DOHH2 (cell line): ENCODE data around the gene CXCL16.

Experiments used
- H3F3A ChIP-seq: fragments of 200-600 bp; sonication (generic), shearing (Covaris generic); 2 replicates; pipeline ENCODE4 v1.6.0; 2016; ENCODE audit warnings: antibody characterized with exemption, mild to moderate bottlenecking; ENCODE audit not compliant: control insufficient read depth, insufficient read depth
- H3K27ac ChIP-seq: fragments of 200-600 bp; sonication (generic); 2 replicates; pipeline ENCODE4 v1.5.1; 2014; ENCODE audit warnings: low read depth, mild to moderate bottlenecking, low read length, moderate library complexity
- H3K27me3 ChIP-seq: fragments of 200-600 bp; sonication (generic); 2 replicates; pipeline ENCODE4 v1.6.1; 2014; ENCODE audit warnings: mild to moderate bottlenecking, low read length, mixed read lengths; ENCODE audit not compliant: control insufficient read depth
- H3K36me3 ChIP-seq: fragments of 200-600 bp; sonication (generic); 2 replicates; pipeline ENCODE4 v1.6.1; 2014; ENCODE audit warnings: mild to moderate bottlenecking, low read length, moderate library complexity, mixed read lengths; ENCODE audit not compliant: control insufficient read depth
- H3K4me1 ChIP-seq: fragments of 200-600 bp; sonication (generic); 2 replicates; pipeline ENCODE4 v1.6.1; 2014; ENCODE audit warnings: mild to moderate bottlenecking, low read length, mixed read lengths; ENCODE audit not compliant: control insufficient read depth
- H3K4me2 ChIP-seq: fragments of 200-600 bp; sonication (generic); 2 replicates; pipeline ENCODE4 v1.6.0; 2014; ENCODE audit warnings: mild to moderate bottlenecking, low read length, moderate library complexity
- H3K4me3 ChIP-seq: fragments of 200-600 bp; sonication (generic); 2 replicates; pipeline ENCODE4 v1.5.1; 2014; ENCODE audit warnings: mild to moderate bottlenecking, low read length, mixed read lengths
- H3K79me2 ChIP-seq: fragments of 200-600 bp; sonication (generic); 2 replicates; pipeline ENCODE4 v1.6.1; 2014; ENCODE audit warnings: mild to moderate bottlenecking, low read length, mixed read lengths; ENCODE audit not compliant: control insufficient read depth
- H3K9me2 ChIP-seq: fragments of 200-600 bp; sonication (generic); replicated peaks from 2 replicates; pipeline ENCODE4 v1.6.1; 2014; ENCODE audit warnings: mild to moderate bottlenecking, low read length, mixed read lengths; ENCODE audit not compliant: control insufficient read depth
- H3K9me3 ChIP-seq: fragments of 200-600 bp; sonication (generic); 2 replicates; pipeline ENCODE4 v1.6.1; 2014; ENCODE audit warnings: antibody characterized with exemption, low read length, mixed read lengths; ENCODE audit not compliant: control insufficient read depth, insufficient read depth
- H4K20me1 ChIP-seq: fragments of 200-600 bp; sonication (generic); 2 replicates; pipeline ENCODE4 v1.6.0; 2014; ENCODE audit warnings: low read depth, mild to moderate bottlenecking, antibody characterized with exemption, low read length, moderate library complexity; ENCODE audit not compliant: control insufficient read depth, insufficient read depth
- EZH2phosphoT487 ChIP-seq: fragments of 200-600 bp; sonication (generic); IDR thresholded peaks from 2 replicates; pipeline ENCODE4 v1.6.1; 2017; ENCODE audit warnings: borderline replicate concordance, mild to moderate bottlenecking, antibody characterized with exemption, low read length, moderate library complexity, mixed read lengths
- TF ChIP-seq, protein P1 (sequence below): fragments of 200-600 bp; sonication (generic); IDR thresholded peaks from one replicate; pipeline ENCODE4 v1.5.1; 2014; ENCODE audit warnings: antibody characterized with exemption, mild to moderate bottlenecking, low read depth, low read length; ENCODE audit not compliant: poor library complexity, severe bottlenecking

The CXCL16 gene

DNA sequence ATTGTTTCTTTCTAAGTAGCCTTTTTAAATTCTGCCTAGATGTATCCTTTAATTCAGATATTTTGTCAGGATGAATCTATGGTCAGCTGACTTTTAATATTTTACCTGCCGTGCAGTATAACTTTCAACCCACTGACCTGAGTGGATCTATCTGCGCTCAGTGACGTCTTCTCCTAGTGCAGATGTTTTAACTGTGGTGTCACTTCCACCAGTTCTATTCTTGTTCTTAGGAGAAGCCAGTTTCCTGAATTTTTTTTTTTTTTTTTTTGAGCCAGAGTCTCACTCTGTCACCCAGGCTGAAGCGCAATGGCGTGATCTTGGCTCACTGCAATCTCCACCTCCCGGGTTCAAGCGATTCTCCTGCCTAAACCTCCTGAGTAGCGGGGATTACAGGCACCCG, 27.0 kb upstream of the CXCL16 start:
- no peak overlapping the region for H3K4me2 ChIP-seq
- no peaks in the 10 kb centered on the region for H4K20me1 ChIP-seq
- H3K9me2 ChIP-seq: no peaks in the 10 kb centered on the region
- H3K79me2 ChIP-seq: no peaks in the 10 kb centered on the region
- H3K9me3 ChIP-seq: no peaks in the 10 kb centered on the region
- H3K4me1 ChIP-seq: peaks cover 8% of the 10 kb centered on the region
- no peak overlapping the region for H3K27ac ChIP-seq
- no peaks in the 10 kb centered on the region for H3K36me3 ChIP-seq
- H3K4me3 ChIP-seq: no peak overlapping the region
- TF ChIP-seq, protein P1, sequence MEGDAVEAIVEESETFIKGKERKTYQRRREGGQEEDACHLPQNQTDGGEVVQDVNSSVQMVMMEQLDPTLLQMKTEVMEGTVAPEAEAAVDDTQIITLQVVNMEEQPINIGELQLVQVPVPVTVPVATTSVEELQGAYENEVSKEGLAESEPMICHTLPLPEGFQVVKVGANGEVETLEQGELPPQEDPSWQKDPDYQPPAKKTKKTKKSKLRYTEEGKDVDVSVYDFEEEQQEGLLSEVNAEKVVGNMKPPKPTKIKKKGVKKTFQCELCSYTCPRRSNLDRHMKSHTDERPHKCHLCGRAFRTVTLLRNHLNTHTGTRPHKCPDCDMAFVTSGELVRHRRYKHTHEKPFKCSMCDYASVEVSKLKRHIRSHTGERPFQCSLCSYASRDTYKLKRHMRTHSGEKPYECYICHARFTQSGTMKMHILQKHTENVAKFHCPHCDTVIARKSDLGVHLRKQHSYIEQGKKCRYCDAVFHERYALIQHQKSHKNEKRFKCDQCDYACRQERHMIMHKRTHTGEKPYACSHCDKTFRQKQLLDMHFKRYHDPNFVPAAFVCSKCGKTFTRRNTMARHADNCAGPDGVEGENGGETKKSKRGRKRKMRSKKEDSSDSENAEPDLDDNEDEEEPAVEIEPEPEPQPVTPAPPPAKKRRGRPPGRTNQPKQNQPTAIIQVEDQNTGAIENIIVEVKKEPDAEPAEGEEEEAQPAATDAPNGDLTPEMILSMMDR: no peak
- no peak for TF ChIP-seq EZH2phosphoT487
- peaks cover 5% of the 10 kb centered on the region for H3K27me3 ChIP-seq
- H3F3A ChIP-seq: no peaks in the 10 kb centered on the region

DNA sequence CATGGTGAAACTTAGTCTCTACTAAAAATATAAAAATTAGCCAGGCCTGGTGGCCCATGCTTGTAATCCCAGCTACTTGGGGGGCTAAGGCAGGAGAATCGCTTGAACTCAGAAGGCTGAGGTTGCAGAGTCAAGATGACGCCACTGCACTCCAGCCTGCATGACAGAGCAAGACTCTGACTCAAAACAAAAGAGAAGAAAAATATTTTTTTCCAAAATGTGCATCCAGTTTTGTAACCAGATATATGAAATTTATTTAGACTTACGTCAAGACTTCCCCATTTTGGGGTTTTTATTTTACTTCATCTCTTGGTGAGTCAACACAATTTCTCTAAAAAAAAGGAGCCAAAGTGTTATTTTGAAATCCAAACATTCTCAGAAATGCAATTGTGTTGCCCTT, 26.5 kb upstream of the CXCL16 start:
- no peaks in the 10 kb centered on the region for H3K79me2 ChIP-seq
- H3K4me1 ChIP-seq: peaks cover 8% of the 10 kb centered on the region
- H3K36me3 ChIP-seq: no peaks in the 10 kb centered on the region
- H3K27ac ChIP-seq: no peak overlapping the region
- peaks cover 5% of the 10 kb centered on the region for H3K27me3 ChIP-seq
- H3K9me3 ChIP-seq: no peaks in the 10 kb centered on the region
- no peaks in the 10 kb centered on the region for H4K20me1 ChIP-seq
- H3K9me2 ChIP-seq: no peaks in the 10 kb centered on the region
- H3F3A ChIP-seq: no peaks in the 10 kb centered on the region
- H3K4me2 ChIP-seq: no peak overlapping the region
- no peak for TF ChIP-seq EZH2phosphoT487
- TF ChIP-seq, protein P1: no peak
- H3K4me3 ChIP-seq: no peak overlapping the region

DNA sequence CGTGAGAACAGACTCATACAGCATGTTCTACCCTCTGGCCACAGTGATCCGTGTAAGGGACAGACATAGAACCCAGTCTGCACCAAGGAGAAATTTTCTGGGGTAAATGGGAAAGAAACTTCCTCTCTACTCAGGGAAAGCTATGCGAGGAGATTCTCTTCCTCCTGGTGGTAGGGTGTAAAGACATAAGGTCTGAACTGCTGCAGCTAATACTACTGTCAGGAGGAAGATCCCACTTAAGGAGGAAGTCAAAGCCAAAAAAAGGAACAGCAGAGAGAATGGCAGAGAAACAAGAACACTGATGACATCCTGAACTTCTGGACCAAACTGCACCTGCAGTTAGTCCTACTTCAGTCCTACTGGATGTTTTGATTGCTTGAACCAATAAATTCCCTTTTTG, 24.9 kb upstream of the CXCL16 start:
- Histone ChIP-seq H3K27me3 (peaks cover 5% of the 10 kb centered on the region), H3K27ac (no peak overlapping the region), H3K9me3 (no peaks in the 10 kb centered on the region), H4K20me1 (no peaks in the 10 kb centered on the region), H3K4me3 (no peak overlapping the region), H3K9me2 (no peaks in the 10 kb centered on the region), H3K79me2 (no peaks in the 10 kb centered on the region), H3F3A (no peaks in the 10 kb centered on the region), H3K4me1 (peaks cover 8% of the 10 kb centered on the region), H3K4me2 (peak overlapping the region; percentile 6), H3K36me3 (no peaks in the 10 kb centered on the region)
- TF ChIP-seq, protein P1: no peak
- no peak for TF ChIP-seq EZH2phosphoT487

DNA sequence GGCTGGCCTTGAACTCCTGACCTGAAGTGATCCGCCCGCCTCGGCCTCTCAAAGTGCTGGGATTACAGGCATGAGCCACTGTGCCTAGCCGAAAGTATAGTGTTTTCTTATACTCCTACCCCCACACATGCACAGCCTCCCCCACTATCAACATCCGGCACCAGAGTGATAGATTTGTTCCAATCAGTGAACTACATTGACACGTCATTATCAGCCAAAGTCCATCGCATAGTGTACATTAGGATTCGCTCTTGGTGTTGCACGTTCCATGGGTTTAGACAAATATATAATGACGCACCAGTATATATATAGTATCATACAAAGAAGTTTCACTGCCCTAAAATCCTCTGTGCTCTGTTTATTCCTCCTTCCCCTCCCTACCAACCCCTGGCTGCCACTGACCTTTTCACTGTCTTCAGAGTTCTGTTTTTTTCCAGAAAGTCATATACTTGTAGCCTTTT, 20.1 kb upstream of the CXCL16 start:
- Histone ChIP-seq H3K79me2 (no peaks in the 10 kb centered on the region), H3K4me3 (no peak overlapping the region), H3F3A (no peaks in the 10 kb centered on the region), H3K4me2 (no peak overlapping the region), H3K9me2 (no peaks in the 10 kb centered on the region), H3K4me1 (peaks cover 7% of the 10 kb centered on the region), H4K20me1 (no peaks in the 10 kb centered on the region), H3K27ac (no peak overlapping the region), H3K36me3 (no peaks in the 10 kb centered on the region), H3K9me3 (no peaks in the 10 kb centered on the region), H3K27me3 (peaks cover 16% of the 10 kb centered on the region; the same call in 1 of the 2 replicates)
- TF ChIP-seq, protein P1: no peak
- no peak for TF ChIP-seq EZH2phosphoT487
